IMR-90 (cell line): ENCODE data around the gene NEK8. TPM values are rescaled to one million over a fixed set of nuclear protein-coding genes. Genes with fewer than 3 reads are reported as not detected.

Source experiments
- ATAC-seq: fragments of 200-7000 bp; cut with Tn5 transposase; 2 replicates; pipeline ENCODE4 v1.9.1; 2020; ENCODE audit warnings: low read depth, mild to moderate bottlenecking, moderate library complexity
- BruUV-seq: library from RNA; stranded (reverse); fragments of 400-500 nt; replicated peaks from 2 replicates; lab custom pipeline; 2021; lab: Mats Ljungman, UMichigan
- CTCF ChIA-PET: fragments of 300-600 bp; formaldehyde crosslinking; extraction: SDS; loops from one replicate; lab custom pipeline; 2021; ENCODE audit warnings: antibody characterized with exemption; lab: Yijun Ruan, JAX
- POLR2A ChIA-PET: fragments of 300-600 bp; sonication (Branson Sonifier 250); formaldehyde crosslinking; loops from one replicate; lab custom pipeline; 2022; ENCODE audit warnings: antibody characterized with exemption; ENCODE audit not compliant: unreplicated experiment; lab: Charles Lee
- DNase-seq: peaks from one replicate; pipeline ENCODE4 v3.0.0; 2013
- H2AFZ ChIP-seq: replicated peaks from 2 replicates; pipeline ENCODE3; 2013; ENCODE audit warnings: low read length, mild to moderate bottlenecking; ENCODE audit not compliant: poor library complexity
- H2AK5ac ChIP-seq: 2 replicates; pipeline ENCODE4 v1.6.1; 2013; ENCODE audit warnings: low read depth, low read length, inconsistent platforms
- H2AK9ac ChIP-seq: replicated peaks from 2 replicates; pipeline ENCODE3; 2013; ENCODE audit warnings: mild to moderate bottlenecking, low read depth, low read length, moderate library complexity; ENCODE audit not compliant: poor library complexity
- H2BK120ac ChIP-seq: 2 replicates; pipeline ENCODE4 v1.6.1; 2013; ENCODE audit warnings: low read depth, low read length, inconsistent platforms
- H2BK15ac ChIP-seq: 3 replicates; pipeline ENCODE4 v1.6.1; 2013; ENCODE audit warnings: low read depth, low read length, inconsistent platforms
- H2BK20ac ChIP-seq: 2 replicates; pipeline ENCODE4 v1.6.1; 2013; ENCODE audit warnings: low read depth, mild to moderate bottlenecking, inconsistent platforms, low read length, moderate library complexity
- H2BK5ac ChIP-seq: 2 replicates; pipeline ENCODE4 v1.6.1; 2013; ENCODE audit warnings: mild to moderate bottlenecking, low read depth, low read length, inconsistent platforms; ENCODE audit not compliant: poor library complexity, severe bottlenecking
- H3K14ac ChIP-seq: replicated peaks from 2 replicates; pipeline ENCODE4 v1.6.1; 2013; ENCODE audit warnings: low read depth, low read length, inconsistent platforms
- H3K18ac ChIP-seq: 2 replicates; pipeline ENCODE4 v1.6.1; 2013; ENCODE audit warnings: low read depth, low read length, control low read depth
- H3K23ac ChIP-seq: 2 replicates; pipeline ENCODE4 v1.6.1; 2013; ENCODE audit warnings: low read depth, low read length, inconsistent platforms
- H3K27ac ChIP-seq: 2 replicates; pipeline ENCODE4 v1.5.1; 2013; ENCODE audit warnings: mild to moderate bottlenecking, control low read depth, low read length; ENCODE audit not compliant: insufficient read depth
- H3K27me3 ChIP-seq: 2 replicates; pipeline ENCODE4 v1.6.1; 2013; ENCODE audit warnings: low read length; ENCODE audit not compliant: control insufficient read depth, insufficient read depth
- H3K36me3 ChIP-seq: 2 replicates; pipeline ENCODE4 v1.6.1; 2013; ENCODE audit warnings: low read length, mixed read lengths; ENCODE audit not compliant: control insufficient read depth, insufficient read depth
- H3K4ac ChIP-seq: 2 replicates; pipeline ENCODE4 v1.6.1; 2013; ENCODE audit warnings: low read depth, low read length, inconsistent platforms
- H3K4me1 ChIP-seq: 2 replicates; pipeline ENCODE4 v1.6.1; 2013; ENCODE audit warnings: low read length, mixed read lengths; ENCODE audit not compliant: control insufficient read depth, insufficient read depth
- H3K4me2 ChIP-seq: 2 replicates; pipeline ENCODE4 v1.6.1; 2013; ENCODE audit warnings: low read depth, mild to moderate bottlenecking, control low read depth, low read length, moderate library complexity
- H3K4me3 ChIP-seq: 2 replicates; pipeline ENCODE4 v1.5.1; 2013; ENCODE audit warnings: low read depth, mild to moderate bottlenecking, control low read depth, low read length, moderate library complexity; ENCODE audit not compliant: insufficient read depth
- H3K56ac ChIP-seq: 2 replicates; pipeline ENCODE4 v1.6.1; 2013; ENCODE audit warnings: low read length, inconsistent platforms; ENCODE audit not compliant: insufficient read depth; ENCODE audit errors: extremely low read depth
- H3K79me1 ChIP-seq, 2 experiments: 2 replicates each; pipeline ENCODE4 v1.6.1; 2013; ENCODE audit warnings: low read length in 2 of 2, inconsistent platforms in 1 of 2, low read depth in 1 of 2
- H3K9ac ChIP-seq: 2 replicates; pipeline ENCODE4 v1.6.1; 2013; ENCODE audit warnings: low read depth, low read length, control low read depth
- H3K9me1 ChIP-seq: 2 replicates; pipeline ENCODE4 v1.6.1; 2013; ENCODE audit warnings: low read length, inconsistent platforms; ENCODE audit not compliant: insufficient read depth
- H3K9me3 ChIP-seq: 2 replicates; pipeline ENCODE4 v1.6.1; 2013; ENCODE audit warnings: low read length; ENCODE audit not compliant: control insufficient read depth, insufficient read depth
- H4K20me1 ChIP-seq: 2 replicates; pipeline ENCODE4 v1.6.1; 2013; ENCODE audit warnings: low read length, inconsistent platforms; ENCODE audit not compliant: insufficient read depth
- H4K5ac ChIP-seq: 2 replicates; pipeline ENCODE4 v1.6.1; 2013; ENCODE audit warnings: mild to moderate bottlenecking, low read depth, low read length, control low read depth
- H4K8ac ChIP-seq, 2 experiments: 2 replicates each; pipeline ENCODE4 v1.6.1; 2013; ENCODE audit warnings: low read depth in 2 of 2, low read length in 2 of 2, control low read depth in 1 of 2, inconsistent platforms in 1 of 2
- H4K91ac ChIP-seq: 2 replicates; pipeline ENCODE4 v1.6.1; 2013; ENCODE audit warnings: low read depth, low read length, inconsistent platforms; ENCODE audit not compliant: insufficient read depth
- WGBS, 2 experiments: methylation state at CpG; one replicate each; pipeline versions ENCODE4 v1.1.5 to v1.1.7; 2013; ENCODE audit warnings: missing lambda C conversion rate in 2 of 2; ENCODE audit not compliant: insufficient read length in 1 of 2; ENCODE audit errors: extremely low coverage in 2 of 2; 5-methylcytosine and 5-hydroxymethylcytosine counted together
- dilution Hi-C: fragments of 300-500 bp; cut with HindIII; formaldehyde crosslinking; loops from one replicate; pipeline ENCODE4 v1.14.3; 2018; ENCODE audit warnings: low sequenced_read_pairs; ENCODE audit not compliant: unreplicated experiment
- in situ Hi-C: fragments of 300-500 bp; cut with MboI; formaldehyde crosslinking; loops from 3 replicates; pipeline ENCODE4 v1.14.3; 2019; ENCODE audit warnings: low sequenced_read_pairs, inconsistent platforms, mixed read lengths
- intact Hi-C: fragments of 100-400 bp; cut with micrococcal nuclease; formaldehyde crosslinking; loops from 2 replicates; pipeline ENCODE4 v1.10.0; 2022
- polyA plus RNA-seq, 3 experiments: library from polyadenylated mRNA; depleted of rRNA; stranded (reverse); fragments of >200 nt; gene quantifications; 2 replicates each; pipeline ENCODE4 v1.2.3, GENCODE V29; 2012; ENCODE audit warnings: low replicate concordance in 1 of 3
- total RNA-seq: library from RNA; depleted of rRNA; stranded (reverse); fragments of >200 nt; gene quantifications from 2 replicates; pipeline ENCODE4 v1.2.3, GENCODE V29; 2012
- TF ChIP-seq, protein P1 (sequence below): fragments of 150-350 bp; IDR thresholded peaks from 2 replicates; pipeline ENCODE4 v1.6.1; 2017; ENCODE audit warnings: mild to moderate bottlenecking, antibody characterized with exemption, low read length, low read depth

NEK8 gene
- total and polyA plus RNA-seq, 2 of the 4 experiments (the other 2 are of a cell fraction), result 4.6 to 5.2 TPM

GRCh38 chr17:28774206-28774605 lies 45.6 kb downstream of the NEK8 start:
- Histone ChIP-seq H2BK120ac (no peak overlapping the region), H2AK9ac (no peak overlapping the region), H3K4ac (no peak overlapping the region), H2AK5ac (no peak overlapping the region), H3K79me1 (peaks cover 27 to 70% of the 10 kb centered on the region in 2 experiments), H2AFZ (no peak overlapping the region), H3K27ac (no peak overlapping the region), H4K8ac (no peak overlapping the region), H2BK5ac (no peak overlapping the region), H3K4me1 (no peaks in the 10 kb centered on the region), H3K18ac (no peak overlapping the region), H4K5ac (no peak overlapping the region), H2BK15ac (no peak overlapping the region), H3K36me3 (peaks cover 2% of the 10 kb centered on the region; the same call in 1 of the 2 replicates), H4K91ac (no peak overlapping the region), H3K14ac (no peak overlapping the region), H3K27me3 (no peaks in the 10 kb centered on the region), H3K9me1 (0 out of 2 replicates have a peak, but pooled peaks cover 5% of the 10 kb centered on the region), H4K20me1 (peaks cover 23% of the 10 kb centered on the region), H3K56ac (no peak overlapping the region), H2BK20ac (no peak overlapping the region), H3K23ac (no peak overlapping the region), H3K9ac (no peak overlapping the region), H3K4me2 (no peak overlapping the region), H3K4me3 (no peak overlapping the region), H3K9me3 (no peaks in the 10 kb centered on the region)
- ChIA-PET POLR2A (no interaction called here), CTCF (interaction anchor here (0.9 to 1.8 kb wide), 2 partner anchors 10 to 23 kb away, joined by 3 to 6 read pairs; no protein-coding TSS in a partner anchor)
- intact Hi-C loops, result no loop called here
- ATAC-seq, result no peak
- in situ Hi-C loops, result no loop called here
- dilution Hi-C loops, result no loop called here
- DNase-seq, result no peak
- BruUV-seq, result no TSS peak
- no CpG with 5 or more reads among the region's 3 CpGs for WGBS, 2 experiments
- TF ChIP-seq, protein P1, sequence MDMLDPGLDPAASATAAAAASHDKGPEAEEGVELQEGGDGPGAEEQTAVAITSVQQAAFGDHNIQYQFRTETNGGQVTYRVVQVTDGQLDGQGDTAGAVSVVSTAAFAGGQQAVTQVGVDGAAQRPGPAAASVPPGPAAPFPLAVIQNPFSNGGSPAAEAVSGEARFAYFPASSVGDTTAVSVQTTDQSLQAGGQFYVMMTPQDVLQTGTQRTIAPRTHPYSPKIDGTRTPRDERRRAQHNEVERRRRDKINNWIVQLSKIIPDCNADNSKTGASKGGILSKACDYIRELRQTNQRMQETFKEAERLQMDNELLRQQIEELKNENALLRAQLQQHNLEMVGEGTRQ, result no peak
